ENCODE measurements around the gene TRAPPC3L. TPM values are rescaled to one million over a fixed set of nuclear protein-coding genes. Genes with fewer than 3 reads are reported as not detected.

The TRAPPC3L gene
- total RNA-seq, 1 experiment from 2014 or later, result not detected

DNA sequence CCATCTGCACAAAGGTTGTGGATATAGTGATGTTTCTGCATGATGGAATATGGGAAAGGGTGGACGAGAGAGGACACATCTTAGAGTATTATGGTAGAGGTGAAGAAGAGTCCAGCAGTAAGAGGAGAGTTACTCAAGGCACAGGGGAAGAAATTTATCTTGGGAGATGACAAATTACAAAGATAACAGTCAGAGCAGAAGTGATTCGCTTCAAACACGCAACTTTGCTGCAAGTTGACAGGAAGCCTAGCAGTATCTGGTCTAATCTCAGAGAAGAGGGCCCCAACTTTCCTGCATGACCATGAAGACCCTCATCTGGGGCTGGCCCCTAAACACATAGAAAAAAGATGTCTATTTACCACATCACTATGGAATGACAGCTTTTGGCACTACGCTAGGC lies 85.6 kb downstream of the TRAPPC3L start:
- intact Hi-C loops (cut with micrococcal nuclease; ENCODE audit: unreplicated experiment), result no loop called here
- TF ChIP-seq EZH2 (IDR thresholded peaks at IDR 0.05; ENCODE audit: borderline replicate concordance, low read depth, low read length, poor library complexity, severe bottlenecking), result no peak
- Histone ChIP-seq H3K27me3 (replicated peaks; ENCODE audit: insufficient read depth, low read depth, low read length, poor library complexity) (peaks cover 15% of the 10 kb centered on the region), H3K9me3 (ENCODE audit: low read depth, low read length, poor library complexity, severe bottlenecking) (no peaks in the 10 kb centered on the region), H3K27ac (ENCODE audit: low read depth, low read length, poor library complexity, severe bottlenecking) (no peak overlapping the region), H3K4me3 (ENCODE audit: low read depth, low read length, poor library complexity, severe bottlenecking) (no peak overlapping the region), H3K36me3 (ENCODE audit: insufficient read depth, low read length, poor library complexity, severe bottlenecking) (no peaks in the 10 kb centered on the region), H3K4me1 (ENCODE audit: insufficient read depth, low read length, poor library complexity, severe bottlenecking) (no peaks in the 10 kb centered on the region)
- ChIA-PET POLR2A (ENCODE audit: low non-redundant PET) (no interaction called here), CTCF (no interaction called here)
- no TSS peak for BruUV-seq (replicated peaks)
- no peak for DNase-seq (ENCODE audit: low spot score)

DNA sequence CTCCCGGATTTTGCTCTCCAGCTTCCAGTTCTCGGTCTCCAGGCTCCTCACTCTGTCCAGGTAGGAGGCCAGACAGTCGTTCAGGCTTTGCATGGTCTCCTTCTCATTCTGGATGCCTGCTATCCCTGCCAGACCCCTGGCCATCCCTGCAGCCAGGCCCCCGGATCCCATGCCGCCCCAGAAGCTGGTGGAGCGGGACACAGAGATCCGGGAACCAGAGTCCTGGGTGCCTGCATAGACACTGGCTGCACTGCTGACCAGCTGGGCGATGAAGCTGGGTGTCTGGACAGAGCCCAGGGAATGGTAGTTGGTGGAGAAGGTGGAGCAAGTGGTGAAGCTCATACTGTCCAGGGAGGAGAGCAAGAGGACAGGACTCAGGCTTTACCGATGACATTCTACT lies 87.2 kb downstream of the TRAPPC3L start:
- Histone ChIP-seq H3K4me3 (ENCODE audit: low read depth, low read length, poor library complexity, severe bottlenecking) (no peak overlapping the region), H3K9me3 (ENCODE audit: low read depth, low read length, poor library complexity, severe bottlenecking) (no peaks in the 10 kb centered on the region), H3K27me3 (replicated peaks; ENCODE audit: insufficient read depth, low read depth, low read length, poor library complexity) (peaks cover 13% of the 10 kb centered on the region), H3K36me3 (ENCODE audit: insufficient read depth, low read length, poor library complexity, severe bottlenecking) (no peaks in the 10 kb centered on the region), H3K4me1 (ENCODE audit: insufficient read depth, low read length, poor library complexity, severe bottlenecking) (no peaks in the 10 kb centered on the region), H3K27ac (ENCODE audit: low read depth, low read length, poor library complexity, severe bottlenecking) (no peak overlapping the region)
- intact Hi-C loops (cut with micrococcal nuclease; ENCODE audit: unreplicated experiment), result no loop called here
- TF ChIP-seq EZH2 (IDR thresholded peaks at IDR 0.05; ENCODE audit: borderline replicate concordance, low read depth, low read length, poor library complexity, severe bottlenecking), result no peak
- TF ChIP-seq, protein P1, sequence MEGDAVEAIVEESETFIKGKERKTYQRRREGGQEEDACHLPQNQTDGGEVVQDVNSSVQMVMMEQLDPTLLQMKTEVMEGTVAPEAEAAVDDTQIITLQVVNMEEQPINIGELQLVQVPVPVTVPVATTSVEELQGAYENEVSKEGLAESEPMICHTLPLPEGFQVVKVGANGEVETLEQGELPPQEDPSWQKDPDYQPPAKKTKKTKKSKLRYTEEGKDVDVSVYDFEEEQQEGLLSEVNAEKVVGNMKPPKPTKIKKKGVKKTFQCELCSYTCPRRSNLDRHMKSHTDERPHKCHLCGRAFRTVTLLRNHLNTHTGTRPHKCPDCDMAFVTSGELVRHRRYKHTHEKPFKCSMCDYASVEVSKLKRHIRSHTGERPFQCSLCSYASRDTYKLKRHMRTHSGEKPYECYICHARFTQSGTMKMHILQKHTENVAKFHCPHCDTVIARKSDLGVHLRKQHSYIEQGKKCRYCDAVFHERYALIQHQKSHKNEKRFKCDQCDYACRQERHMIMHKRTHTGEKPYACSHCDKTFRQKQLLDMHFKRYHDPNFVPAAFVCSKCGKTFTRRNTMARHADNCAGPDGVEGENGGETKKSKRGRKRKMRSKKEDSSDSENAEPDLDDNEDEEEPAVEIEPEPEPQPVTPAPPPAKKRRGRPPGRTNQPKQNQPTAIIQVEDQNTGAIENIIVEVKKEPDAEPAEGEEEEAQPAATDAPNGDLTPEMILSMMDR (conservative IDR thresholded peaks at IDR 0.05; ENCODE audit: low read depth, low read length), result no peak
- ChIA-PET POLR2A (ENCODE audit: low non-redundant PET) (no interaction called here), CTCF (no interaction called here)
- BruUV-seq (replicated peaks), result no TSS peak
- DNase-seq (ENCODE audit: low spot score), result no peak

DNA sequence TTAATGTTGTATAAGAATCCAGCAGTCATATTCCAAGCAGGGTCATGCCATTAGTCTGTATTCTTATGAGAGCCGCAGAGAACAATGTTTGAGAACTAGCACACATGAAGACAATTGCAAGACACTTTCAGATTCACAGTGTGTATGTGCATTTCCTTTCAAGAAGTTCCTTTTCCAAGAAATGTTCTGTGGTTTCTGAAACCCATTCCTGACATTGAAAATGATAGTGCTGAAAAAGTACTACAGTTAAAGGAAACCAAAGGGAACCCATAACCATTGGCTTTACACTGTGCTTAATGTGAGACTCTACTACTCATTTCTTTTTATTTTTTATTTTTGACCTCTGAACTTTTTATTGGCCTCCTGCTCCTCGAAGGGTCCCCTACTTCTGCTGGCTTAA lies 88.6 kb downstream of the TRAPPC3L start:
- TF ChIP-seq, protein P1 (conservative IDR thresholded peaks at IDR 0.05; ENCODE audit: low read depth, low read length), result no peak
- no peak for TF ChIP-seq EZH2 (IDR thresholded peaks at IDR 0.05; ENCODE audit: borderline replicate concordance, low read depth, low read length, poor library complexity, severe bottlenecking)
- ChIA-PET CTCF (no interaction called here), POLR2A (ENCODE audit: low non-redundant PET) (no interaction called here)
- Histone ChIP-seq H3K4me3 (ENCODE audit: low read depth, low read length, poor library complexity, severe bottlenecking) (no peak overlapping the region), H3K36me3 (ENCODE audit: insufficient read depth, low read length, poor library complexity, severe bottlenecking) (no peaks in the 10 kb centered on the region), H3K27ac (ENCODE audit: low read depth, low read length, poor library complexity, severe bottlenecking) (no peak overlapping the region), H3K9me3 (ENCODE audit: low read depth, low read length, poor library complexity, severe bottlenecking) (no peaks in the 10 kb centered on the region), H3K4me1 (ENCODE audit: insufficient read depth, low read length, poor library complexity, severe bottlenecking) (no peaks in the 10 kb centered on the region), H3K27me3 (replicated peaks; ENCODE audit: insufficient read depth, low read depth, low read length, poor library complexity) (peaks cover 5% of the 10 kb centered on the region)
- intact Hi-C loops (cut with micrococcal nuclease; ENCODE audit: unreplicated experiment), result no loop called here
- BruUV-seq (replicated peaks), result no TSS peak
- DNase-seq (ENCODE audit: low spot score), result no peak

DNA sequence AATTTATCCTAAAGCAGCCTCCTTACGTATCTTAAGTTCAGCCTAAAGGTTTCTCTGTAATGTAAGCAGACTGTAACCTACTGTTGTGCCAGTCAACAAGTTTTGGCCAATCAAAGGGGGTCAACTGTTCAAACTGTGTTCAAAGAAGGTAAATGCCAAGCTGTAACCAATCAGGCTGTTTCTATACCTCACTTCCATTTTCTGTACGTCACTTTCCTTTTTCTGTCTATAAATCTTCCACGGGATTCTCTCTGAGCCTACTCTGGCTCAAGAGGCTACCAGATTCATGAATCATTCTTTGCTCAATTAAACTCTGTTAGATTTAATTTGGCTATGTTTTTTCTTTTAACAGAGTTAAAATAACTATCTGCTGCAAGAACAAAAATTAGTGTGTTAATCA lies 89.4 kb downstream of the TRAPPC3L start:
- H3K36me3 ChIP-seq (ENCODE audit: insufficient read depth, low read length, poor library complexity, severe bottlenecking), result no peaks in the 10 kb centered on the region
- ChIA-PET CTCF (no interaction called here), POLR2A (ENCODE audit: low non-redundant PET) (no interaction called here)
- no peaks in the 10 kb centered on the region for H3K4me1 ChIP-seq (ENCODE audit: insufficient read depth, low read length, poor library complexity, severe bottlenecking)
- H3K9me3 ChIP-seq (ENCODE audit: low read depth, low read length, poor library complexity, severe bottlenecking), result no peaks in the 10 kb centered on the region
- H3K27me3 ChIP-seq (replicated peaks; ENCODE audit: insufficient read depth, low read depth, low read length, poor library complexity), result peaks cover 3% of the 10 kb centered on the region
- DNase-seq (ENCODE audit: low spot score), result no peak
- intact Hi-C loops (cut with micrococcal nuclease; ENCODE audit: unreplicated experiment), result no loop called here
- no TSS peak for BruUV-seq (replicated peaks)
- H3K27ac ChIP-seq (ENCODE audit: low read depth, low read length, poor library complexity, severe bottlenecking), result no peak overlapping the region
- TF ChIP-seq EZH2 (IDR thresholded peaks at IDR 0.05; ENCODE audit: borderline replicate concordance, low read depth, low read length, poor library complexity, severe bottlenecking), result no peak
- TF ChIP-seq, protein P1 (conservative IDR thresholded peaks at IDR 0.05; ENCODE audit: low read depth, low read length), result no peak
- no peak overlapping the region for H3K4me3 ChIP-seq (ENCODE audit: low read depth, low read length, poor library complexity, severe bottlenecking)

Data from A673 (cell line).